22Rv1 (cell line): ENCODE measurements around the gene SUPV3L1.

Source experiments
- ZFX ChIP-seq: fragments of 450-650 bp; IDR thresholded peaks from 2 replicates; pipeline ENCODE4 v1.6.1; 2017; ENCODE audit warnings: antibody characterized with exemption, borderline replicate concordance
- TF ChIP-seq, protein P1 (sequence below): fragments of 450-650 bp; IDR thresholded peaks from 2 replicates; pipeline ENCODE4 v1.5.1; 2017; ENCODE audit warnings: mild to moderate bottlenecking

DNA sequence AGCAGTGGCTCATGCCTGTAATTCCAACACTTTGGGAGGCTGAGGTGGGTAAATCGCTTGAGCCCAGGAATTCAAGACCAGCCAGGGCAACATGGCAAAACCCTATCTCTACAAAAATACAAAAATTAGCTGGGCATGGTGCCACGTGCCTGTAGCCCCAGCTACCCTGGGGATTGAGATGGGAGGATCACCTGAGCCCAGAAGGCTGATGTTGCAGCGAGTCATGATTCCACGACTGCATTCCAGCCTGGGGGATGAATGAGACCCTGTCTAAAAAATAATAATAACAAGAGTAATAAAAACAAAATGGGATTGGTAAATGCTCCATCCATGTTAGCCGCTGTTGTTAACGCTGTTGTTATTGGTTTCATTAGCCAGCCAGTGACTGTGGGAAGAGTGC lies 38.8 kb downstream of the SUPV3L1 start:
- TF ChIP-seq, protein P1, sequence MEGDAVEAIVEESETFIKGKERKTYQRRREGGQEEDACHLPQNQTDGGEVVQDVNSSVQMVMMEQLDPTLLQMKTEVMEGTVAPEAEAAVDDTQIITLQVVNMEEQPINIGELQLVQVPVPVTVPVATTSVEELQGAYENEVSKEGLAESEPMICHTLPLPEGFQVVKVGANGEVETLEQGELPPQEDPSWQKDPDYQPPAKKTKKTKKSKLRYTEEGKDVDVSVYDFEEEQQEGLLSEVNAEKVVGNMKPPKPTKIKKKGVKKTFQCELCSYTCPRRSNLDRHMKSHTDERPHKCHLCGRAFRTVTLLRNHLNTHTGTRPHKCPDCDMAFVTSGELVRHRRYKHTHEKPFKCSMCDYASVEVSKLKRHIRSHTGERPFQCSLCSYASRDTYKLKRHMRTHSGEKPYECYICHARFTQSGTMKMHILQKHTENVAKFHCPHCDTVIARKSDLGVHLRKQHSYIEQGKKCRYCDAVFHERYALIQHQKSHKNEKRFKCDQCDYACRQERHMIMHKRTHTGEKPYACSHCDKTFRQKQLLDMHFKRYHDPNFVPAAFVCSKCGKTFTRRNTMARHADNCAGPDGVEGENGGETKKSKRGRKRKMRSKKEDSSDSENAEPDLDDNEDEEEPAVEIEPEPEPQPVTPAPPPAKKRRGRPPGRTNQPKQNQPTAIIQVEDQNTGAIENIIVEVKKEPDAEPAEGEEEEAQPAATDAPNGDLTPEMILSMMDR: no peak
- TF ChIP-seq ZFX: no peak
